ENCODE measurements around the gene TOPORS.

DNA sequence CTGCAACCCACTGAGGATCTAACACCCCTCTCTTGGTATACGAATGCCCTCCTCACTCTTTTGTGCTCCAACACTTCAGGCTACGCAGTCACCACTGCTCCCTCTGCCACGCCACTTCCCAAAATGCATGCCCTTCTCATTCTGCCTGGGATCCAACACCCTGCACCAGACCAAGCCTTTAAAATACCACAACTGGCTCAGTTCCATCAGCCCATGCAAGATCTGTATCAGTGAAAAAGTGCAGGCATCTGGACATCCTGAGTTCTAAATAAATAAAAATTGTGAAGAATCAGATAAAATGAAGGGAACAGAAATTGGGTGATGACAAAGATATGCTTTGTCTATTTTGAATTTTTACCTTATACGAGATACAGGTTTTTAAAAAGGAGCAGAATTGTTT is 17.9 kb upstream of the TOPORS start:
- TF ChIP-seq ARNTL (CRISPR knock-in tag; IDR thresholded peaks at IDR 0.05; ENCODE audit: borderline replicate concordance, low read depth) = no peak
- TF ChIP-seq, protein P1, sequence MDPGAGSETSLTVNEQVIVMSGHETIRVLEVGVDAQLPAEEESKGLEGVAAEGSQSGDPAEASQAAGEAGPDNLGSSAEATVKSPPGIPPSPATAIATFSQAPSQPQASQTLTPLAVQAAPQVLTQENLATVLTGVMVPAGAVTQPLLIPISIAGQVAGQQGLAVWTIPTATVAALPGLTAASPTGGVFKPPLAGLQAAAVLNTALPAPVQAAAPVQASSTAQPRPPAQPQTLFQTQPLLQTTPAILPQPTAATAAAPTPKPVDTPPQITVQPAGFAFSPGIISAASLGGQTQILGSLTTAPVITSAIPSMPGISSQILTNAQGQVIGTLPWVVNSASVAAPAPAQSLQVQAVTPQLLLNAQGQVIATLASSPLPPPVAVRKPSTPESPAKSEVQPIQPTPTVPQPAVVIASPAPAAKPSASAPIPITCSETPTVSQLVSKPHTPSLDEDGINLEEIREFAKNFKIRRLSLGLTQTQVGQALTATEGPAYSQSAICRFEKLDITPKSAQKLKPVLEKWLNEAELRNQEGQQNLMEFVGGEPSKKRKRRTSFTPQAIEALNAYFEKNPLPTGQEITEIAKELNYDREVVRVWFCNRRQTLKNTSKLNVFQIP (CRISPR knock-in tag; IDR thresholded peaks at IDR 0.05; ENCODE audit: borderline replicate concordance, low read depth) = no peak
- no peak for TF ChIP-seq ZNF8 (CRISPR knock-in tag; IDR thresholded peaks at IDR 0.05)
- TF ChIP-seq, protein P2, sequence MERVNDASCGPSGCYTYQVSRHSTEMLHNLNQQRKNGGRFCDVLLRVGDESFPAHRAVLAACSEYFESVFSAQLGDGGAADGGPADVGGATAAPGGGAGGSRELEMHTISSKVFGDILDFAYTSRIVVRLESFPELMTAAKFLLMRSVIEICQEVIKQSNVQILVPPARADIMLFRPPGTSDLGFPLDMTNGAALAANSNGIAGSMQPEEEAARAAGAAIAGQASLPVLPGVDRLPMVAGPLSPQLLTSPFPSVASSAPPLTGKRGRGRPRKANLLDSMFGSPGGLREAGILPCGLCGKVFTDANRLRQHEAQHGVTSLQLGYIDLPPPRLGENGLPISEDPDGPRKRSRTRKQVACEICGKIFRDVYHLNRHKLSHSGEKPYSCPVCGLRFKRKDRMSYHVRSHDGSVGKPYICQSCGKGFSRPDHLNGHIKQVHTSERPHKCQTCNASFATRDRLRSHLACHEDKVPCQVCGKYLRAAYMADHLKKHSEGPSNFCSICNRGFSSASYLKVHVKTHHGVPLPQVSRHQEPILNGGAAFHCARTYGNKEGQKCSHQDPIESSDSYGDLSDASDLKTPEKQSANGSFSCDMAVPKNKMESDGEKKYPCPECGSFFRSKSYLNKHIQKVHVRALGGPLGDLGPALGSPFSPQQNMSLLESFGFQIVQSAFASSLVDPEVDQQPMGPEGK (CRISPR knock-in tag; IDR thresholded peaks at IDR 0.05; ENCODE audit: borderline replicate concordance) = no peak
- no peak for TF ChIP-seq ZFP30 (CRISPR knock-in tag; IDR thresholded peaks at IDR 0.05)
- no peak for TF ChIP-seq SNAI2 (CRISPR knock-in tag; IDR thresholded peaks at IDR 0.05)
- no peak for TF ChIP-seq ESRRG (CRISPR knock-in tag; IDR thresholded peaks at IDR 0.05)
- TF ChIP-seq TOX (CRISPR knock-in tag; IDR thresholded peaks at IDR 0.05; ENCODE audit: borderline replicate concordance) = no peak
- no peak for TF ChIP-seq RARB (CRISPR knock-in tag; IDR thresholded peaks at IDR 0.05)
- no peak for TF ChIP-seq CSDC2 (CRISPR knock-in tag; IDR thresholded peaks at IDR 0.05)
- TF ChIP-seq BACH2 (CRISPR knock-in tag; IDR thresholded peaks at IDR 0.05; ENCODE audit: borderline replicate concordance) = no peak
- TF ChIP-seq ISL1 (CRISPR knock-in tag; IDR thresholded peaks at IDR 0.05) = no peak
- TF ChIP-seq, protein P3, sequence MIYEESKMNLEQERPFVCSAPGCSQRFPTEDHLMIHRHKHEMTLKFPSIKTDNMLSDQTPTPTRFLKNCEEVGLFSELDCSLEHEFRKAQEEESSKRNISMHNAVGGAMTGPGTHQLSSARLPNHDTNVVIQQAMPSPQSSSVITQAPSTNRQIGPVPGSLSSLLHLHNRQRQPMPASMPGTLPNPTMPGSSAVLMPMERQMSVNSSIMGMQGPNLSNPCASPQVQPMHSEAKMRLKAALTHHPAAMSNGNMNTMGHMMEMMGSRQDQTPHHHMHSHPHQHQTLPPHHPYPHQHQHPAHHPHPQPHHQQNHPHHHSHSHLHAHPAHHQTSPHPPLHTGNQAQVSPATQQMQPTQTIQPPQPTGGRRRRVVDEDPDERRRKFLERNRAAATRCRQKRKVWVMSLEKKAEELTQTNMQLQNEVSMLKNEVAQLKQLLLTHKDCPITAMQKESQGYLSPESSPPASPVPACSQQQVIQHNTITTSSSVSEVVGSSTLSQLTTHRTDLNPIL (CRISPR knock-in tag; IDR thresholded peaks at IDR 0.05; ENCODE audit: low read depth) = no peak
- no peak for TF ChIP-seq ZNF70 (CRISPR knock-in tag; IDR thresholded peaks at IDR 0.05)
